DMS114 treated with DMSO at 0.1 percent for 48 hours (cell line): ENCODE data around the gene CDC42EP5.

Source experiments
- DNase-seq: peaks from one replicate; lab custom pipeline; 2025; ENCODE audit not compliant: unreplicated experiment; lab: John Stamatoyannopoulos, UW

CDC42EP5 gene

GRCh38 chr19:54462655-54463530 is 10.2 kb downstream of the CDC42EP5 start:
- DNase-seq, result no peak

DNA sequence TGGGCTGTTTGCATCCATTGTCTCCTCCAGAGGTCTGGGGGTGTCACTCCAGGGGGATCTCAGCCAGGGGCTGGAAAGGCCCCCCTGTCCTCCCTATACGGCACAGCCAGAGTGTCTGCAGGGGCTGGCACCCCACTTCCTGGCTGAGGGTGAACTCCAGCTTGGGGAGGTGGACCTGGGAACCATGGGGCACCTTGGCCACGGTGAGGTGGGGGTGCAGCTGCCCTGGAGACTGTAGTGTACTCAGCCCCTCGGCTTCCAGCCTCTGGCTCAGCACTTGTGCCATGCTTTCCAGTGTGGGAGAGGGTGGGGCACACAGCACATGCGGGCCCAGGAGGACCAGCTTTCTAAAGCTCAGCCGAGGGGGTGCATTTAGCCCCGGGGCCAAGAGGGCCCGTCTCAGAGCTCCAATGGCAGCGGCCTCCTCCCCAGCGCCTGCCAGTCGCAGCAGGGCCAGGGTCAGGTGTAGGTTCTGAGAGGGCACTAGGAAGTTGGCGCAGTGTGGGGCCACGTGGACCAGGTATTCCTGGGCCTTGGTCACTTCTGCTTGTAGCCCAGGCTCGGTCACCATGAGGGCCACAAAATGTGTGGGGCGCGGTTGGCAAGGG is 10.9 kb downstream of the CDC42EP5 start:
- DNase-seq, result no peak

DNA sequence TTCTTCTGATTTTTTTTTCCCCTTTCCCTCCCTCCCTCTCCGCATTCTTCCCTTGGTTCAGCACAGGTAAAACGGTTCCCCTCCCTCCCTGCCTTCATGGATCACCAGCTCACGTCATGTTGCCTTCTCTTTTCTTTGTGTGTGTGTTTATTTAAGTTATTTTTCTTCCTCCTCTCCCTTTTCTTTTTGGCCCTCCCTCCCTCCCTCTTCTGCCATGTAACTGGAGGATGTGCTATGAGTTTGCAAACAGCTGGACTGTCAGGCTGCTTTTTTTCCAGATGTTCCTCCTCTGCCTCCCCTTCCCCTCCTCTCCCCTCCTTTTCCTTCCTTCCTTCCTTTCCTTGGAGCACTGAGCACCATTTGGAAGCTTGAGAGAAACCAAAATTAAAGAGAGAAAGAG is 11.5 kb downstream of the CDC42EP5 start:
- DNase-seq, result no peak

GRCh38 chr19:54461210-54461609 is 11.9 kb downstream of the CDC42EP5 start:
- no peak for DNase-seq

DNA sequence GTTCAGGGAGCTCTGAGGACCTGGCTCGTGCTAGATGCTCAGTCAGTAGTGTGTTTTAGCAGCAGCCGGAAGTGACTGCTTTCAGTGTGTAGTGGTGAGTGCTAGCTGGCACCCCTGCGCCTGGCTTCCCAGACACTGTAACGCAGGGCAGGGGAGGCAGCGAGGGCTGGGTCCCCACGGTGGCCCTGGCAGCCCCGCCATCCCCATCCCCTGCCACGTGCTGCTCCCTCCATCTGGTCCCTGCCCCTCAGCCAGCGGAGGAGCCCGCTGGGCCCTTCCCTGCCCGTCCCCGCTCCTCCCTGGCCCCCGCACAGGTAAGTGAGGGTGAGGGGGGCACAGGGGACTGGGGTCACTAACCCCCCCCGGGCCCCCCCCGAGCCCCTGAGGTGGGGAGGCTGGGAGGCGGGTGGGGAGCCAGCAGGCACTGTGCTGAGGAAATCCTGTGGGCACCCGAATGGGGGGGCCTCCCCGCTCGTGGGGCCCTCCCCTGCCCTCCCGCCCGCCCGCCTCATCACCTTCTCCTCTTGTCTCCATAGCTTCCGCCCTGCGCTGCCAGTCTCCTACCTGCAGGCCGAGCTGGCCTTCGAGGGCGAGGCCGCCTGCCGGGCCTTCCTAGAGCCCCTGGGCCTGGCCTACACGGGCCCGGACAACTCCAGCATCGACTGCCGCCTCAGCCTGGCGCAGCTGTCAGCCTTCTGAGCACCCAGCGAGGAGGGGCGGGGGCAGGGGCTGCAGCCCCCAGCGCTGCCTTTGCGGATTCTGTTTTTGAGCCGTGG is 12.7 kb downstream of the CDC42EP5 start:
- DNase-seq, result no peak

- DNase-seq, result no peak
These were observed 13.5 kb downstream of the CDC42EP5 start for GRCh38 chr19:54459282-54460229.

GRCh38 chr19:54458648-54459281 is 14.3 kb downstream of the CDC42EP5 start:
- no peak for DNase-seq

DNA sequence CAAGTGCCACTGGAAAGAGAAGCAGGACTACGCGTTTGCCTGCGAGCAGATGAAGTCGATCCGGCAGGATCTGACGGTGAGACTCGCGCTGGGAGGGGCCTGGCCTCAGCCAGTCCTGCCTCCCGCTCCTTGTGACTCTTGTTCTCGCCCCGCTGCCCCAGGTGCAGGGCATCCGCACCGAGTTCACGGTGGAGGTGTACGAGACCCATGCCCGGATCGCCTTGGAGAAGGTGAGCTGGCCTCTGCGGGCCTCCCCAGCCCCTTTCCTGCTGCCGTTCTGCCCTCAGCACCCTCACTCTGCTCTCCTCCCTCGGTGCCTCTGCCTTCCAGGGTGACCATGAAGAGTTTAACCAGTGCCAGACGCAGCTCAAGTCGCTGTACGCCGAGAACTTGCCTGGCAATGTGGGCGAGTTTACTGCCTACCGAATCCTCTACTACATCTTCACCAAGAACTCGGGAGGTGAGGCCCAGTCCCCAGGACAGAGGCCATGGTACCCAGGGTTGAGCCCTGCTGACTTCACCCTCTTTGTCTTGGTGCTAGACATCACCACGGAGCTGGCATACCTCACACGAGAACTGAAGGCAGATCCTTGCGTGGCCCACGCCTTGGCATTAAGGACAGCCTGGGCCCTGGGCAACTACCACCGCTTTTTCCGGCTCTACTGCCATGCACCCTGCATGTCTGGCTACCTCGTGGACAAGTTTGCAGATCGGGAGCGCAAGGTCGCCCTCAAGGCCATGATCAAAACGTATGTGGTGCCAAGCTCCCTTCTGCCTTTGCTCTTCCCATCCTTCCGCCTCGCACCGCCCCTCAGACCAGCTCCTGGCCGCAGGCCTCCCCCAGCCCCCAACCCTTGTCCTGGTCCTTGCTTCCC is 15.1 kb downstream of the CDC42EP5 start:
- no peak for DNase-seq

- DNase-seq, result no peak
These were observed 16.4 kb downstream of the CDC42EP5 start for GRCh38 chr19:54456423-54457373.

DNA sequence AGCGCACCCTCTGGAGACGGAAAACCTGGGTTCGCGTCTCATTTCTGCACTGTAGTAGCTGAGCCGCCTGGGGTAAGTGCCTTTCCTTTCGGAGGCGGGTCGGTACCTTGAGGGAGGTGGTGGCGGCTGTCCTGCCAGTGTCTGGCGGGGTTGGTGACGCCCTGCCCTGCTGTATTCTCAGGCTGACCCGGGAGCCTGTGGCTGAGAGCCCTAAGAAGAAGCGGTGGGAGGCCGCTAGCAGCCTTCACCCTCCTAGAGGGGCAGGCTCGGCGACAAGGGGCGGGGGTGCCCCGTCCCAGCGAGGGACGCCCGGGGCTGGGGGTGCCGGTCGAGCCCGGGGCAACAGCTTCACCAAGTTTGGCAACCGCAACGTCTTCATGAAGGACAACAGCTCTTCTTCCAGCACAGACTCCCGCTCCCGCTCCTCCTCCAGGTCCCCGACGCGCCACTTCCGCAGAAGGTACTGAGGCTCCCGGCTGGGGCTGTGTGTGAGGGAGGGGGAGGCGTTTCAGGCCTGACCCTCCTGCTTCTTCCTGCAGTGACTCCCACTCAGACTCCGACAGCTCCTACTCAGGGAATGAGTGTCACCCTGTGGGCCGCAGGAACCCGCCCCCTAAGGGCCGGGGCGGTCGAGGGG is 17.2 kb downstream of the CDC42EP5 start:
- DNase-seq, result no peak

DNA sequence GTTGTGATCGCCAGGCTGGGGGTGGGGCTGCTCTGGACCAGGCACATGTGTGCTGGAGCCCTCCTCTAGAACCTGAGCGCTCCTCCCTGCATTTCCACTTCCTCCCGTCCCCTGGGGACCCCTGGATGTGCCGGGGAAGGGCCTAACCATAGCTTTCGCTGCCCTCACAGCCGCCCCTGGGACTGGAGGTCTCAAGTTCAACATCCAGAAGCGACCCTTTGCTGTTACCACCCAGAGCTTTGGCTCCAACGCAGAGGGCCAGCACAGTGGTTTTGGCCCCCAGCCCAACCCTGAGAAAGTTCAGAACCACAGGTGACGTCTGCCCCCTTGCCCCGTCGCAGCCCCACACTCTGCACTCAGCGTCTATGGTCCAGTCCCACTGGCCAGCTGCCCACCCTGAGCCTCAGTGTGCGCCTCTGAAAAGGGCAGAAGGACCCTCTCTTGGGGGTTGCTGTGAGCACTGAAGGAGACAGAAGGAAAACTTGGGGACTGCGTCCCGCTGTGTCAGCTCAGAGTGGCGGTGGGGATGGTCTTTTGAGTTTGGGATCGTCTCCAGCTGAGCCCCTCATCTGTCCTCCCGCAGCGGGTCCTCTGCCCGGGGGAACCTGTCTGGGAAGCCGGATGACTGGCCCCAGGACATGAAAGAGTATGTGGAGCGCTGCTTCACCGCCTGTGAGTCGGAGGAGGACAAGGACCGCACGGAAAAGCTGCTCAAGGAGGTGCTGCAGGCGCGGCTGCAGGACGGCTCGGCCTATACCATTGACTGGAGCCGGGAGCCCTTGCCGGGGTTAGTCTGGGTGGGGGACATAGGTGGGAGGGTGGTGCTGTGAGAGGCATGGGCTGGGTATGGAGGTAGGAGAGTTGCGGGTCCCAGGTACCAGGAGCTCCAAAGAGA is 18.1 kb downstream of the CDC42EP5 start:
- no peak for DNase-seq

- no peak for DNase-seq
These were observed 18.9 kb downstream of the CDC42EP5 start for GRCh38 chr19:54453921-54454780.

DNA sequence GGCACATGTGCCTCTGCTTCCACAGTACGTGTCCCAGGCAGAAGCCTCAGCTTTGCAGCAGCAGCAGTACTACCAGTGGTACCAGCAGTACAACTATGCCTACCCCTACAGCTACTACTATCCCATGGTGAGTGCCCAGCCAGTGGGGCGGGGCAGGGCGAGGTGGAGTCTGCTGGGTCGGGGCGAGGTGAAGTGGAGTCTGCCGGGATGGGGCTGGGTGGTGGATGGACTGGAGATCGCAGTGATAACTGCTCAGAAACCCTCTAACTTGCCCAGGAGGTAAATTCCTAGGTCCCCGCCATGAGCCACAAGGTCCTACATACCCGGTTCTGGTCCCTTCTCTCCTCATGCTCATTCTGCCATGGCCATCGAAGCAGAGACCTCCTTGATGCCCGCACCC is 20.5 kb downstream of the CDC42EP5 start:
- DNase-seq, result no peak

- no peak for DNase-seq
These were observed 21.1 kb downstream of the CDC42EP5 start for GRCh38 chr19:54451997-54452396.

DNA sequence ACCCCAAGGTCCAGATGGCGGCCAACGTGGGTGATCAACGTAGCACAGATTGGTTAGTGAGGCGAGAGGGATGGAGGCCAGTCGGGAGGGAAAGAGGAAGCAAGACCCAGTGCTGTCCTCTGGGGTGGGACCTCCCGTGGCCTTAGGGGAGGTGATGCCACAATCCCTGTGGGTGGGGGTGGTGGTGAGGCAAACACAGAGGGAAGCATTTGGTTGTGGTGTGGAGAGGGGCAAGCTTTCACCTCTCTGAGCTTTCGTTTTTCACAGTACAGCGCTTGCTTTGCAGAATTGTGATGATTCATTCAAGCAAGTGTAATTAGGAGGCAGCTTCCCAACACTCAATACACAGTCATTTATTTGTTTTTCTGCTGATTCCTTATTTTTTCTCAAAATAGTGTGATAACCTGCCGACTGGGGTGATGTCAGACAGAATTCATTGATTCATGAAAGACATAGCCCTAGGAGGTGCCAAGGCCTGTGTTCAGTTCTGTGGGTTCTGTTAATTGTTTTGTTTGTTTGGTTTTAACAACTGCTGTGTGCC is 21.7 kb downstream of the CDC42EP5 start:
- DNase-seq, result no peak

- DNase-seq, result no peak
These were observed 23.4 kb downstream of the CDC42EP5 start for GRCh38 chr19:54449701-54450069.
